CD1c-positive myeloid dendritic cell (primary cell): ENCODE measurements around the gene SPDYC.

ENCODE experiments used
- DNase-seq: peaks from one replicate; pipeline ENCODE4 v3.0.0-alpha.2; 2016; ENCODE audit errors: extremely low spot score

SPDYC gene

DNA sequence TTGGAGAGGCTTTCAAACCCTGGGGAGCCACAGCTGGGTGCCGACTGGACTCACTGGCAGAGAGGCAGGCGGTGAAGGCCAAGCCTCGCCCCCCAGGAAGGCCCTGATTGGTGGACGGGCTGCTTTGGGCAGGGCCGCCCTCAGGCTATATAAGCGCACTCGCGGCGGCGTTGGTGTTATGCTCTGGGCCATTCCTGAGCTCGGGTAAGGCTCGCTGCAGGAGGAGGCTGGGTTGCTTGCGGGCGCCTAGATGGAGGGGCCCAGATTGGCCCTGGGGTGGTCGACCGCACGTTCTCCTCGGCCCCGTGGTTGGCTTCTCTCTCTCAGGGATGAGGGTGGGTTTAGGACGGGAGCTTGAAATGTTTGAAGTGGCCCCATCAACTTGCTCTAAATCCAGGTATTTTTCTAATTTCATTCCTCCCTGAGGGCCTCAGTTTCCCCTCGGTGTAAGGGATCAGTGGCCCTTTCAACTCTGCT, at the start of gene SPDYC:
Gene SPDYC, plus strand, starts transcription at position 176 of the 477 bp plus-strand sequence. CDS start 1,125 bp downstream, outside the sequence.
- no peak for DNase-seq

- DNase-seq, result no peak
Observed at GRCh38 chr11:65120831-65121230, 49.2 kb upstream of the SPDYC start.

DNA sequence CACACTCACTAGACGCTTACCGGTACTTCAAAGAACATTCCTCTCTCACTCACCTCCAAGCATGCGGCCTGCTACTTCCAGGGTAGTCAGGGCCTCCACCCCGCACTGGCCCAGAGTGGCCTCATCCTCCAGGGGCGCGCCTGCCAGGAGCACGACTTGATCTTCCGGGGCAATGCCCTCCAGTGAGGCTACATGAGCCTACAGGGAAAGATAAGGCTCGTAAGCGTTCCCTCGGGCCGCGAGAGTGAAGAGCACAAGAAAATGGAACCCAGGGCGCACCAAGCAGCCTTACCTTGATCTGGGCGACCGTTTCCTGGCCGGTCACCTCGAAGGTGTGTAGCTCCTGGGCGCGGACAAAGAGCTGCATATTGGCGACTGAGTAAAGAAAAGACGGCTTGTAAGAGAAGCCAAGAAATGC, 48.6 kb upstream of the SPDYC start:
- DNase-seq, result no peak

- peak; percentile 99 for DNase-seq
Observed at GRCh38 chr11:65121865-65122696, 48.0 kb upstream of the SPDYC start, which contains the start of the genes FAU and MRPL49. Gene FAU, minus strand, starts transcription at chr11:65122134. Its CDS starts 321 bp downstream, at chr11:65121813. Gene MRPL49, plus strand, starts transcription at chr11:65122321. Its CDS starts 26 bp downstream, at chr11:65122347.

DNA sequence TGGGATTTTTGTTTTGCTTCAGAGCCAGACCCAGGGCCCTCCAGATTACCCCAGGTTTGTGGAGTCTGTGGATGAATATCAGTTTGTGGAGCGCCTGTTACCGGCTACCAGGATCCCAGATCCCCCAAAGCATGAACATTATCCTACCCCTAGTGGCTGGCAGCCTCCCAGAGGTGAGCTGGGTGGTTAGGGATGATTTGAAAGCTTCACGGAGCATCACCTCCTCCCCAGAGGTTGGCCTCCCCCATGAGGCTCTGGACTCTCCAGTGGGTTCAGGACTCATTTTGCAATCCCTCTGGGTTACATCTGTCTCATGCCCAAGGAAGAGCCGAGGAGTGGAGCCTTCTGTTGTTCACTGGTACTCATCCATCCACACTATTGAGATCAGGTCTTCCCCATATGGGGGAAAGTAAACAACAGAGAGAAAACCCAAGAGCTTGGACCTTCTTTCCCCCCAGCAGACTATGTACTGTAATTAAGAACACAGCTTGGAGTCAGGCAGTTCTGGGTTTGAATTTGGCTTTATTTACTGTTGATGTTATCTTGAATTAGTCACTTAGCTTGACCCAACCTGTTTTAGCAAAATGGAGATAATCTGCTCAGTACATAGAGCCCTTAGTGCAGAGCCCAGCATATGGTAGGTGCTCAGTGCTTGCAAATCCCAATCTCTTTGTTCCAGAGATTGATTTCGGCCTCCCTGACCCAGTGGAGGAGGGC, 45.4 kb upstream of the SPDYC start:
- no peak for DNase-seq

GRCh38 chr11:65125197-65126056, 44.6 kb upstream of the SPDYC start:
- no peak for DNase-seq

GRCh38 chr11:65126624-65127274, 43.3 kb upstream of the SPDYC start:
- DNase-seq, result no peak

DNA sequence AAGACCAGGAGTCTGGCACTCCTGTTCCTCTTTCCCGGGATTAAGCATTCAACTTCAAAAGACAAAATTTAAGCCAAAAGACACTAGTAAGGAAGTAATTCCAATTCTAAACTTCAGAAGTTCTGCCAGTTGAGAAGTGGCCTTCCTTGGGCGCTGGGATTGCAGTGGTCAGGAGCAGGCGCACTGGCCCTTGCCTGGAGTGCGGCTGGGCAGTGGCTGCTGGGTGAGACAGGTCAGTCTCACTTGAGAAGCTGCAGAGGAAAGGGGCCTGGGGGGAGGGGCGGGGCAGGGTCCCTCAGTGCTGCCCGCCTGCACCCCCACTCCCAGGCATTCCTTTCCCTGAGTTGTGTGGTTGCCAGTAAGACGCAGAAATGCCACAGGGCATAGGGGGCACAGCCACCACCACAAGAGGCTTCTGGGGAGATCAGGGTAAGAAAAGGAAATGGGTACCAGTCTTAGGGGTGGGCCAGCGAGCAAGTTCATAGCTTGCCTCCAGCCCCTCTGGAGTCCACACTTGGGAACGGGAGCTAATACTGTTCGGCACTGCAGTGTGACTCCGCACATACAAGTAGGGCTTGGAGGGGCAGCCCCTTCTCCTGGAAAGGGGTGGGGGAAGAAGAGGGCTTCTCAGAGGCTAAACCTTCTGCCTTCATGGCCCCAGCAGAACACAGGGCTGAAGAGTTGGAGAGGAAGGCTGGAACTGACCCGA, 42.4 kb upstream of the SPDYC start:
- no peak for DNase-seq

DNA sequence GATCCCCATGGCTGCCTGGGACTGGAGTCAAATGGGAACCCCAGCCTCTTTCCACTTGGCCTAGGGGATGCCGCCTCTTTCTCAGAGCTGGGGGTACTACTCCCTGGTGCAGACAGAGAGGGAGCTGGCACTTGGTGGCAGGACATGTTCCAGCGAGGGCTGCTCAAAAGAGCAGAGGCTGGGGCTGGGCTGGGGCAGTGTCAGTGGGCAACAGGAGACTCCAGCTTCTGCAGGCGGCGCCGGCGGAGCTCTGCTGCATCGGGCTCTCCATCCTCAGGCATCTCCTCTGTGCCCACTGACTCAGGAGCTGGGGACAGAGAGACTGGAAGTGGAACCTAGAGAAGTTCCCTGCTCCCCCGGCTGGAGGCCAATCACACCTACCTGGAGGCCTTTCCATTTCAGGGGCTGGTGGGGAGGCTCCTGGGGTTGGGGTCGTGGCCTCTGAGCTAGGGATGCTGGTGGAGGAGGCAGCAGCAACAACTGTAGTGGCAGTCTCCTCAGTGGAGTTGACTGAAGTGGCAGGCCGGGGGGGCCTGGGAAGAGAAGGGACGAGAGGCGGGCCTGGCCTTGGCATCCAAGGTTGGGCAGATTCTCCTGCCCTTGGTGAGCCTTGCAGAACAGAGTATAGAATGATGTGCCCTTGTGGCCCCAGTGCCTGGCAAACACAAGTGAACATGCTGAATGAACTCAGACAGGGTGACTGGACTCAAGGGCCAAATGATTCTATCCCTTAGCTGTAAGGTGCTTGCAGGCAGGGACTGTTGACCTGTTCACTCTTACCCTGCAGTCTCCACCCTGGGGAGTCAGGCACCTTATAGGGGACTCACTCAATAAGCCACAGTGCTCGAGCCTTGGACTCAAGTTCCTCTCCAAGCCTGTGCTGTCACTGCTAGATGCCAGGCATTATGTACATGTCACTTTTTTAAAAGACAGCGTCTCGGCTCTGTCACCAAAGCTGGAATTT, 41.6 kb upstream of the SPDYC start:
- DNase-seq, result no peak

- no peak for DNase-seq
Observed at GRCh38 chr11:65129649-65130441, 40.2 kb upstream of the SPDYC start.

DNA sequence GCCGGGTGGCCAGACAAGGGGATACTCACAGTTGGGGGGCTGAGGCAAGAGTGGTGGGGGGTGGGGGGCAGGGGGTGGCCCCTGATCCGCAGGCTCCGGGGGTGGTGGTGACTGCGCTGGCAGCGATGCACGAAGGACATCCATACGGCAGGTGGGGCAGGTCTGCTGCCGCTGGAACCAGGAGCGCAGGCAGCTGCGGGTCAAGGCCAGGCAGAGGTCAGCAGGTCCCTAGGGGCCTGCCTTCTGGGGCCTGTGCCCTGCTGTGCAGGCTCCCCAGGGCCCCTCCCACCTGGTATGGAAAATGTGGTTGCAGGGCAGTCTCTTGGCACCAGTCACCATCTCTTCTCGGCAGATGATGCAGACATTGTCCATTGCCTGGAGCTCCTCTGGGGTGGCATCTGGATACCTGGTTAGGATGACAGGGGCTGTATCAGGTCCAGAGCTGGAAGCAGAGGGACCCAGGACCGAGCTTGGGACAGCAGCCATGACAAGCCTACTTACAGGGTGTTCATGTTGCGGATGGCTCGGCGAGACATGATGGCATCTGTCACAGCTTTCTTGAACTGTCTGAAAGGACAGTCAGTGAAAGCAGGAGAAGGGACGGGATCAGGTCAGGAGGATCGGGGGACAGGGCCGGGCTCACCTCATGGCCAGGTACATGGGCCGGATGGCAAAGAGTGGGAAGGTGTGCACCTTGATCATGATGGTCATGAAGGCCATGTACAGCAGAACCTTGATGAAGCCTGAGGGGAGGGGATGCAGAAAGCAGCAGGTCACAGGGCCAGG, 39.2 kb upstream of the SPDYC start:
- no peak for DNase-seq

- no peak for DNase-seq
Observed at GRCh38 chr11:65131417-65131776, 38.6 kb upstream of the SPDYC start.

- DNase-seq, result no peak
Observed at GRCh38 chr11:65131895-65132237, 38.2 kb upstream of the SPDYC start.

DNA sequence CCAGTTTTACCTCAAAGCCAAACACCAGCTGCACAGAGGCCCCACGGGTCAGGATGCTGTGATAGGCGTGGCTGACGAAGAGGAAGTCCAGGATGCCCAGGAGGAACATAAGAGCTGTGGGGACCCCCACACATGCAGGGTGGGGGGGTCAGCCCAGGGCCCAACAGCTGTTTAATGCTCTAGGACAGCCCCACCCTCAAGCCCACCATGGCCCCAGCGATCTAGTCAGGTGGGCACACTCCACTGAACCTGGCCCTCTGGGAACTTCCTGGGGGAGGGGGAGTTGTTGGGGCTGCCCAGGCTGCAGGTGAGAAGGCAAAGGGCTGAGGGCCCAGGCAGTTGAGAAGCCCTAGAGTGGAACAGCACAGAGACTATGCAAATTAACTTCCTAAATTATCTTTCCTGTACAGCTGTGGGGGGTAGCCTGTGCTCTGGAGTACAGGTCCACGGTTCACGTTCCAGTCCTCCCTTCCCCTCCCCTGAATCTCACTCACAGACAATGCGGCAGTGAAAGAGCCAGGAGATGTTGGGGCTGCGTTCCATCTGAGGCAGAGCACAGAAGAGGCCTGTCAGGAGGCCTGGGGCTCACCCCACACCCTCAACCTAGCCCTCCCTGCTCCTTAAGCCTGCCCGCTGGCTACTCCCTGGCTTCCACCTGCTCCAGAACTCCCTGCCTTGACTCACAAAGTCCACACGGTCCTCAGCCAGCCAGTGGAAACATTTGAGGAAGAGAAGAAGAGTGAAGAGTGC, 37.6 kb upstream of the SPDYC start:
- DNase-seq, result no peak

GRCh38 chr11:65132988-65133700, 36.9 kb upstream of the SPDYC start:
- DNase-seq, result peak; percentile 59

- no peak for DNase-seq
Observed at GRCh38 chr11:65133724-65134123, 36.3 kb upstream of the SPDYC start.
